Right lobe of liver (tissue), 6 donors: ENCODE results near the gene FAM89B. TPM values are rescaled to one million over a fixed set of nuclear protein-coding genes. Genes with fewer than 3 reads are reported as not detected.

ENCODE experiments used
- ATAC-seq, 4 donors: fragments of 200-7000 bp; cut with Tn5 transposase; one replicate each; pipeline ENCODE4 v1.9.1; 2020; ENCODE audit warnings: mild to moderate bottlenecking in 4 of 4, moderate library complexity in 4 of 4
- DNase-seq, 3 donors: peaks; one replicate each; pipeline ENCODE4 v3.0.0-alpha.2; 2020
- H3K27ac ChIP-seq, 3 donors: fragments of 200-600 bp; one replicate each; pipeline ENCODE4 v1.8.0; 2022
- H3K27me3 ChIP-seq, 2 donors: fragments of 200-600 bp; one replicate each; pipeline ENCODE4 v1.8.0; 2022
- H3K36me3 ChIP-seq, 4 donors: fragments of 200-600 bp; sonication (generic) in 1 of 4; one replicate each; pipeline versions ENCODE4 v1.5.1 to v1.8.0; 2017 to 2022; ENCODE audit warnings: control low read depth in 1 of 4
- H3K4me1 ChIP-seq, 4 donors: fragments of 200-600 bp; sonication (generic) in 1 of 4; one replicate each; pipeline versions ENCODE4 v1.5.1 to v1.8.0; 2017 to 2022; ENCODE audit warnings: control low read depth in 1 of 4
- H3K4me3 ChIP-seq, 3 donors: fragments of 200-600 bp; one replicate each; pipeline ENCODE4 v1.8.0; 2022
- H3K9me3 ChIP-seq, 4 donors: fragments of 200-600 bp; sonication (generic) in 1 of 4; one replicate each; pipeline versions ENCODE4 v1.5.1 to v1.8.0; 2017 to 2022; ENCODE audit warnings: control low read depth in 1 of 4
- POLR2A ChIP-seq: fragments of 450-650 bp; IDR thresholded peaks from one replicate; pipeline ENCODE4 v1.6.1; 2017; ENCODE audit warnings: antibody characterized with exemption, mild to moderate bottlenecking
- WGBS: methylation state at CpG from one replicate; pipeline ENCODE4 v1.1.6; 2018; ENCODE audit warnings: low coverage, low lambda C conversion rate; ENCODE audit not compliant: insufficient coverage; ENCODE audit errors: missing lambda C conversion rate; 5-methylcytosine and 5-hydroxymethylcytosine counted together
- intact Hi-C, 2 donors: fragments of 100-400 bp; cut with DNase I; formaldehyde crosslinking; loops; one replicate each; pipeline versions ENCODE4 v1.11.2 to v1.14.1; 2022
- total RNA-seq, 6 experiments: library from RNA; depleted of rRNA in 2 of 6; stranded (reverse); fragments of >200 nt in 2 of 6; fragmentation: NEBNext Ultra II Directional in 3 of 6; extraction: Animal tissue kit (Norgen Biotek cat#: 25700) in 3 of 6; gene quantifications; one replicate each; pipeline versions ENCODE4 v1.1.0 to v1.2.4, GENCODE V29; 2016 to 2023
- TF ChIP-seq, protein P1 (sequence below), 4 donors: fragments of 200-600 bp in 3 of 4; fragments of 450-650 bp in 1 of 4; IDR thresholded peaks; one replicate each; pipeline versions ENCODE4 v1.5.1 to v1.8.0; 2016 to 2022; ENCODE audit warnings: antibody characterized with exemption in 4 of 4, mild to moderate bottlenecking in 2 of 4
- donor health status: DM: no; HTN: yes; CAD: no.
- donor health status: DM: no; HTN: no; CAD: no.
- donor health status: DM: no; HTN: no; CAD: no.
- donor health status: DM: no; HTN: yes; CAD: no.
- donor health status: DM: no; HTN: yes; CAD: no.

Gene FAM89B
- total RNA-seq, 6 experiments from 2014 or later = 12.8 to 20.6 (median 14.6) TPM

DNA sequence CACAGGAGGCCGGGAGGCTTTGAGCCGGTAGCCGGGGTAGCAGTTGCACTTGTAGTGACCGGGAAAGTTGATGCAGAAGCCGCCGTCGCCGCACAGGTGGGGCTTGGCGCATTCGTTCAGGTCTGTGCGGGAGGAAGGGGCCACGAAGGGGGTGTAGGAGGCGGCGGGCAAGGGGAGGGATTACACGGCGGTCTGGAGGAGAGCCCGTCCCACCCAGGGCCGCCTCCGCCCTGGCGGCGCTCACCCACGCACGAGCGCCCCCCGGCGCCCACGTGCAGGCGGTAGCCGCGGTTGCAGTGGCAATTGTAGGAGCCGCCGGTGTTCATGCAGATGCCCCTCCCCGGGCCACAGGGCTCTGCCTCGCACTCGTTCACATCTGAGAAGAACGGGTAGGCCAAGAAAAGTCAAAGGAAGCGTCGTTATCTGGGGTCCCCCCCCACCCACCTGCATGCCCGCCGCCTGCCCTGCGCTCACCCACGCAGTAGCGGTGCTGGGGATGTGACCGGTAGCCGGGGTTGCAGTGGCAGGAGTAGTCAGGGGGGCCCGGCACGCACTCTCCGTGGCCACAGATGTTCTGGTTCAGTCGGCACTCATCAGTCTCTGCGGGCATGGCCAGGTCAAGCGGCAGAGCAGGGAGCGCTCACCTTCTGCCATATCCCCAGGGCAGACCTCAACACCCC is 24.8 kb upstream of the FAM89B start:
- WGBS = 60% methylated on average over 5 of the region's 52 CpGs
- Histone ChIP-seq H3K9me3 (no peaks in the 10 kb centered on the region), H3K27ac (no peak overlapping the region), H3K4me3 (no peak overlapping the region), H3K27me3 (no peaks in the 10 kb centered on the region), H3K36me3 (no peaks in the 10 kb centered on the region), H3K4me1 (peaks cover 0 to 29% (median 9%) of the 10 kb centered on the region in 4 donors)
- DNase-seq (no peak), ATAC-seq (no peak)
- TF ChIP-seq, protein P1, sequence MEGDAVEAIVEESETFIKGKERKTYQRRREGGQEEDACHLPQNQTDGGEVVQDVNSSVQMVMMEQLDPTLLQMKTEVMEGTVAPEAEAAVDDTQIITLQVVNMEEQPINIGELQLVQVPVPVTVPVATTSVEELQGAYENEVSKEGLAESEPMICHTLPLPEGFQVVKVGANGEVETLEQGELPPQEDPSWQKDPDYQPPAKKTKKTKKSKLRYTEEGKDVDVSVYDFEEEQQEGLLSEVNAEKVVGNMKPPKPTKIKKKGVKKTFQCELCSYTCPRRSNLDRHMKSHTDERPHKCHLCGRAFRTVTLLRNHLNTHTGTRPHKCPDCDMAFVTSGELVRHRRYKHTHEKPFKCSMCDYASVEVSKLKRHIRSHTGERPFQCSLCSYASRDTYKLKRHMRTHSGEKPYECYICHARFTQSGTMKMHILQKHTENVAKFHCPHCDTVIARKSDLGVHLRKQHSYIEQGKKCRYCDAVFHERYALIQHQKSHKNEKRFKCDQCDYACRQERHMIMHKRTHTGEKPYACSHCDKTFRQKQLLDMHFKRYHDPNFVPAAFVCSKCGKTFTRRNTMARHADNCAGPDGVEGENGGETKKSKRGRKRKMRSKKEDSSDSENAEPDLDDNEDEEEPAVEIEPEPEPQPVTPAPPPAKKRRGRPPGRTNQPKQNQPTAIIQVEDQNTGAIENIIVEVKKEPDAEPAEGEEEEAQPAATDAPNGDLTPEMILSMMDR (IDR thresholded peaks at IDR 0.05) = no peak
- no peak for TF ChIP-seq POLR2A
- intact Hi-C loops = no loop called here

DNA sequence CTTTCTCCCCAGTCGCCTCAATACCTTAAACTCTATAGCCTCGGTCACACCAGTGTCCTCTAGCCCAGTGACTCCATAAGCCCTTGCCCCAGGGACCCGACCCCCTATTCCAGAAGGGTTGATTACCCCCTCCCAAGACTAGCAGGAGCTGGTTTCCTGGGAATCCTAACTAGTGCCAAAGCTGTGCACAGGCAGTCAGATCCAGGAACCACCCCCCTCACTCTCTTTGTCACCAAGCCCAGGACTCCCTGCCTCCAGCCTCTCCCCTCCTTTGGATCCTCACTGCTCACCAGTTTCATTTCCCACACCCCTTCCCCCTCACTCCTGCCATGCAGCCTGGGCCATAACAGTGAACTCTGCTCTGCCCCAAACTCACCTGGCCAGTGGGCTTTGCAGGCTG is 23.9 kb upstream of the FAM89B start:
- H3K27ac ChIP-seq = no peak overlapping the region
- intact Hi-C loops = no loop called here
- TF ChIP-seq, protein P1 (IDR thresholded peaks at IDR 0.05) = no peak
- no peak for TF ChIP-seq POLR2A
- ATAC-seq (no peak), DNase-seq (no peak)
- no peaks in the 10 kb centered on the region for H3K9me3 ChIP-seq
- no peak overlapping the region for H3K4me3 ChIP-seq
- 95% methylated on average over 3 of the region's 3 CpGs for WGBS
- H3K27me3 ChIP-seq = no peaks in the 10 kb centered on the region
- H3K36me3 ChIP-seq = no peaks in the 10 kb centered on the region
- H3K4me1 ChIP-seq = peaks cover 0 to 32% (median 9%) of the 10 kb centered on the region in 4 donors

DNA sequence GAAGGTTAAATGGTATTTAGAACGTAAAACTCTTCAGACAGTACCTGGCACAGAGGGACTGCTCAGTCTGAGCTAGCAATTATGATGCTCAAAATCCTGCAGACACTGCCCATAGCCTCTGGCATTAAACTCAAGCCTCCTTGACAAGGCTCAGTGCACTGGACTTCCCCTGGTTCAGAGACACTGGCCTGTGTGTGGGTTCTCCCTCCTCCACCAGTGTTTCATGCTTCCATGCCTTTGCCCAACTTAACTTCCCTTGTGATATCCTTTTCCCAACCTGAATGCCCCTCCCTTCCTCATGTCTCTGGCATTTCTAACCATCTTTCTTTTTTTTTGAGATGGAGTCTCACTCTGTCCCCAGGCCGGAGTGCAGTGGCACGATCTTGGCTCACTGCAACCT is 23.2 kb upstream of the FAM89B start:
- no peak for ATAC-seq
- Histone ChIP-seq H3K27me3 (no peaks in the 10 kb centered on the region), H3K36me3 (no peaks in the 10 kb centered on the region), H3K27ac (no peak overlapping the region), H3K4me1 (peaks cover 0 to 32% (median 9%) of the 10 kb centered on the region in 4 donors), H3K9me3 (no peaks in the 10 kb centered on the region), H3K4me3 (no peak overlapping the region)
- WGBS = 100% methylated on average over 3 of the region's 3 CpGs
- no peak for DNase-seq
- TF ChIP-seq, protein P1 (IDR thresholded peaks at IDR 0.05) = no peak
- TF ChIP-seq POLR2A = no peak
- intact Hi-C loops = no loop called here

DNA sequence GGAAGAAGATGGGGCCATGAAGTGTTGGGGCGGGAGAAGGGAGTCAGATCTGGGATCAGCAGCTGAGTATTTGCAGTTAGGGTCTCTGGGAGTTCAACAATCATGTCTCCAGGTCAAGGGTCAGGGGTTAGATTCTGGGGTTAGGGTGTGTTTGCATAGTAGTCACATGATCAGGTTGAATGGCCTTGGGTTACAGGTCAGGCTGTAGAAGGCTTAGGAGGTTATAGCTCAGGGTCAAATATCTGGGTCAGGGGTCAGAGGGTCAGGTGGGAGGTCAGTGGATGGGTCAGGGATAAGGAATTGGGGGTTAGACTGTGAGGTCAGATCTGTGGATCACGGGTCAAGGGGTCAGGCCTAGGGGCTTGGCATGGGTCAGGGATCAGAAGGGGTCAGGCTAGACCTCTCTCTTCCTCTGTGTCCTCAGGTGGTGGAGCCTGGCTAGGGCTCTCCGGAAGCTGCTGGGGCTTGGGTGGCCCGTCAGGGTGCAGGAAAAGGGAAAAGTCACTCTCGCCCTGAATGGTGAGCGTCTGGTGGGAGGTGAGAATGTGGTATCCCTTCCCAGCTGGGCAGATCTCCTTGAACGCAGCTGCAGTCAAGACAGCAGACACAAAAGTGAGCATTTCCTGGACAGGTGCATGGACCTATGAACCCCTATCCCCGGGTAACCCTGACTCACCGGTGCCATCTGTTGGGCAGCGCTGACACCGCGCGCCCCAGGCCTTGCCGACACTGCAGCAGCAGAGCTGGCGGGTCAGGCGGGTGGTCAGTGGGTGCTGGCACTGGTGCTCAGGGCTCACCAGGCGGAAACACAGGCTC is 20.6 kb upstream of the FAM89B start:
- intact Hi-C loops = no loop called here
- H3K4me1 ChIP-seq = peaks cover 0 to 25% (median 4%) of the 10 kb centered on the region in 4 donors
- H3K36me3 ChIP-seq = no peaks in the 10 kb centered on the region
- H3K27ac ChIP-seq = peak overlapping the region; percentile 33 to 91 (median 65)
- H3K4me3 ChIP-seq = peak overlapping the region in 2 of 3 donors; percentile 29 to 48
- TF ChIP-seq, protein P1 (IDR thresholded peaks at IDR 0.05) = peak; percentile 36 to 66 (median 40)
- no peak for TF ChIP-seq POLR2A
- H3K9me3 ChIP-seq = no peaks in the 10 kb centered on the region
- 37% methylated on average over 3 of the region's 17 CpGs for WGBS
- ATAC-seq (peak; percentile 53 to 74 (median 68)), DNase-seq (peak; percentile 78 to 85 (median 80))
- H3K27me3 ChIP-seq = no peaks in the 10 kb centered on the region
